H1 (cell line): ENCODE measurements around the gene CIDEA.

ENCODE experiments used
- BACH1 ChIP-seq: IDR thresholded peaks from 2 replicates; pipeline ENCODE4 v1.6.1; 2012; ENCODE audit warnings: low read length, improper control_type of control experiment
- CTCF ChIP-seq, 3 experiments: IDR thresholded peaks; 1 replicate in 2 of 3; 2 replicates in 1 of 3; pipeline versions ENCODE4 v1.5.1 to v1.6.1; 2011; ENCODE audit warnings: low read length in 3 of 3, mild to moderate bottlenecking in 3 of 3, inconsistent platforms in 2 of 3, low read depth in 1 of 3, moderate library complexity in 1 of 3; ENCODE audit not compliant: insufficient read depth in 1 of 3; ENCODE audit errors: control extremely low read depth in 1 of 3
- EP300 ChIP-seq, 2 experiments: IDR thresholded peaks; 1 replicate in 1 of 2; 2 replicates in 1 of 2; pipeline ENCODE4 v1.6.1; 2011 to 2012; ENCODE audit warnings: low read depth in 2 of 2, low read length in 2 of 2, mild to moderate bottlenecking in 2 of 2, borderline replicate concordance in 1 of 2, inconsistent platforms in 1 of 2, moderate library complexity in 1 of 2
- EZH2 ChIP-seq: fragments of 200-600 bp; sonication (generic); IDR thresholded peaks from 2 replicates; pipeline ENCODE4 v1.7.1; 2012; ENCODE audit warnings: low read depth, mild to moderate bottlenecking, moderate library complexity, low read length, inconsistent platforms; ENCODE audit not compliant: severe bottlenecking
- GABPA ChIP-seq: IDR thresholded peaks from 2 replicates; pipeline ENCODE4 v1.6.1; 2011; ENCODE audit warnings: mild to moderate bottlenecking, low read length, moderate library complexity, borderline replicate concordance; ENCODE audit not compliant: insufficient read depth
- KDM1A ChIP-seq: fragments of 200-600, 300-600 bp; sonication (generic); IDR thresholded peaks from 2 replicates; pipeline ENCODE4 v1.7.1; 2016; ENCODE audit warnings: mild to moderate bottlenecking, low read length, borderline replicate concordance
- NRF1 ChIP-seq: IDR thresholded peaks from 2 replicates; pipeline ENCODE4 v1.6.1; 2011; ENCODE audit warnings: mild to moderate bottlenecking, low read depth, low read length, improper control_type of control experiment
- POLR2A ChIP-seq, 2 experiments: IDR thresholded peaks; 1 replicate in 1 of 2; 2 replicates in 1 of 2; pipeline ENCODE4 v1.6.1; 2011; ENCODE audit warnings: low read depth in 2 of 2, low read length in 2 of 2, mild to moderate bottlenecking in 2 of 2; ENCODE audit errors: control extremely low read depth in 1 of 2
- POLR2AphosphoS5 ChIP-seq: IDR thresholded peaks from 2 replicates; pipeline ENCODE4 v1.6.1; 2011; ENCODE audit warnings: low read depth, low read length
- TBP ChIP-seq: IDR thresholded peaks from 2 replicates; pipeline ENCODE4 v1.6.1; 2011; ENCODE audit warnings: low read depth, low read length, improper control_type of control experiment
- TCF12 ChIP-seq: IDR thresholded peaks from 2 replicates; pipeline ENCODE4 v1.6.1; 2011; ENCODE audit warnings: low read depth, mild to moderate bottlenecking, low read length

- TF ChIP-seq TBP (no peak), CTCF (IDR thresholded peaks at IDR 0.05; ENCODE audit: control extremely low read depth in 1 of 3, insufficient read depth in 1 of 3, low read depth in 1 of 3, low read length in 3 of 3) (no peak), POLR2A (IDR thresholded peaks at IDR 0.05; ENCODE audit: control extremely low read depth in 1 of 2, low read depth in 2 of 2, low read length in 2 of 2) (no peak), EZH2 (no peak), BACH1 (no peak), NRF1 (no peak), EP300 (IDR thresholded peaks at IDR 0.05; ENCODE audit: borderline replicate concordance in 1 of 2, low read depth in 2 of 2, low read length in 2 of 2) (no peak), GABPA (no peak), KDM1A (no peak), POLR2AphosphoS5 (no peak), TCF12 (no peak)
These were observed 15.3 kb upstream of the CIDEA start for GRCh38 chr18:12238826-12239225.
